Epithelial cell of esophagus (primary cell): Measurements from ENCODE around the gene PHACTR2.

Source experiments
- DNase-seq: peaks from one replicate; pipeline ENCODE4 v3.0.0; 2010; ENCODE audit warnings: low read depth
- H3K4me3 ChIP-seq: 2 replicates; pipeline ENCODE4 v1.5.1; 2011; ENCODE audit warnings: mild to moderate bottlenecking, low read length, control low read depth
- TF ChIP-seq, protein P1 (sequence below): IDR thresholded peaks from 2 replicates; pipeline ENCODE4 v1.5.1; 2011; ENCODE audit warnings: low read depth, mild to moderate bottlenecking, low read length, control low read depth, inconsistent platforms; ENCODE audit not compliant: insufficient read depth; ENCODE audit errors: missing control alignments

The PHACTR2 gene

DNA sequence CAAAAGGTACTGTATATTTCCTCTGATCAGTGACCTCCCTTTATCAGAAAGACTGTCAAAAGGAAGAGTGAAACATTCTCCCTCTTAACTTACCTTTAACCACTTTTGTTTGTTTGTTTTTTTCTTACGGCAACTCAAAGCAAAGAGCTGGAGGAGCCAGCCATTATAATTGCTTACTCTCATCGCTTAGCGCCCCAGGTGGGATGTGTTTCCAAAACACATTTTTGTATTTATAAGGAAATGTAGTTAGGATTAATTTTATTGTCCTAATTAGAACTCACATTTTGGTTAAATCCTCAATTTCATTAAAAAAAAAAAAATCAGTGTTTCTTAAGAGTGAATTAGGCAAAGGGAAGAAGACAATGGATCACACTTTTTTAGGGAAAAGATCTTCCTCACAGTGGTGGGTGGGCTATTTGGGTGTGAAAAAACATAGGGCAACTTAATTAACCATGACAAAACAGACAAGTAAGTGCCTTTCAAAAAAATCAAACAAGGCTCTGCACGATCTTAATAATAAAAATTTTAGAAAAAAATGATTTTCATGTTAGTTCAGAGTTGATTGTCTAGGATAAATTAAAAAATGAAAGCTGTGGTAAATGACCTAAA, 1.2 kb upstream of the PHACTR2 start:
- no peak for DNase-seq
- TF ChIP-seq, protein P1, sequence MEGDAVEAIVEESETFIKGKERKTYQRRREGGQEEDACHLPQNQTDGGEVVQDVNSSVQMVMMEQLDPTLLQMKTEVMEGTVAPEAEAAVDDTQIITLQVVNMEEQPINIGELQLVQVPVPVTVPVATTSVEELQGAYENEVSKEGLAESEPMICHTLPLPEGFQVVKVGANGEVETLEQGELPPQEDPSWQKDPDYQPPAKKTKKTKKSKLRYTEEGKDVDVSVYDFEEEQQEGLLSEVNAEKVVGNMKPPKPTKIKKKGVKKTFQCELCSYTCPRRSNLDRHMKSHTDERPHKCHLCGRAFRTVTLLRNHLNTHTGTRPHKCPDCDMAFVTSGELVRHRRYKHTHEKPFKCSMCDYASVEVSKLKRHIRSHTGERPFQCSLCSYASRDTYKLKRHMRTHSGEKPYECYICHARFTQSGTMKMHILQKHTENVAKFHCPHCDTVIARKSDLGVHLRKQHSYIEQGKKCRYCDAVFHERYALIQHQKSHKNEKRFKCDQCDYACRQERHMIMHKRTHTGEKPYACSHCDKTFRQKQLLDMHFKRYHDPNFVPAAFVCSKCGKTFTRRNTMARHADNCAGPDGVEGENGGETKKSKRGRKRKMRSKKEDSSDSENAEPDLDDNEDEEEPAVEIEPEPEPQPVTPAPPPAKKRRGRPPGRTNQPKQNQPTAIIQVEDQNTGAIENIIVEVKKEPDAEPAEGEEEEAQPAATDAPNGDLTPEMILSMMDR = no peak
- no peak overlapping the region for H3K4me3 ChIP-seq

- H3K4me3 ChIP-seq = peak overlapping the region; percentile 78
- no peak for DNase-seq
- TF ChIP-seq, protein P1 = no peak
These were observed 231 bp upstream of the PHACTR2 start for GRCh38 chr6:143677577-143677890.

- DNase-seq = no peak
- peak overlapping the region; percentile 78 for H3K4me3 ChIP-seq
- TF ChIP-seq, protein P1 = no peak
These were observed 1.3 kb downstream of the PHACTR2 start for GRCh38 chr6:143679041-143679440.

- DNase-seq = no peak
- TF ChIP-seq, protein P1 = no peak
- no peak overlapping the region for H3K4me3 ChIP-seq
These were observed 2.4 kb downstream of the PHACTR2 start for GRCh38 chr6:143680141-143680540.

DNA sequence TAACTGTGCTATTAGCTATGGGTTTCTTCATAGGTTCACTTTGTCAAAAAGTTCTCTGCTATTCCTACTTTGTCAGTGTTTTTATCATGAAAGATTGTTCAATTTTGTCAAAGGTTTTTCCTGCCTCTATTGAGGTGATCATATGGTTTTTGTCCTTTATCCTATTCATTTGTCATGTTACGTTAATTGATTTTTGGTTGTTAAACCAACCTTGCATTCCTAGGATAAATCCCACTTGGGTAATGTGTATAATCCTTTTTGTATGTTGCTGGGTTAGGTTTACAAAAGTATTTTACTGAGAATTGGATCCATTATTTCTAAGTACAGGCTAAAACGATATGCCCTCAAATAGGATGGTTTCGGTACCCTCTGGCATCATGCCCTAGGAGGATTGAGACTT, 5.0 kb downstream of the PHACTR2 start:
- H3K4me3 ChIP-seq = no peak overlapping the region
- TF ChIP-seq, protein P1 = no peak

DNA sequence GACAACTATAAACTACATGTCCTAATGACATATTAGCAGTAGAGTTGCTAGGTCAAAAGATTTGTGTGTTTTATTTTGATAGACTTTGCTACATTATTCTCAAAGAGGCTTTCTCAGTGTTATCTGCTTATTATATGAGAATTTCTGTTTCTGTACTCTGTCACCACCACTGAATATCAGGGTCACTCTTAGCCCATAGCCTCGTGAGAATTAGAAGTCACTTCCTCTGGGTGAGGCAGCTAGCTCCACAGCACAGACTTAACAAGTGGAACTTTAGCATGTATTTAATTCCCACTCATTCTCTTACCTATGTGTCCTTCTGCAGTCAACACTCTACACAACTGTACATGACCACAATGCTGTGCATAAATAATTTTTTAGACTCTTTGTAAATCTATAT, 6.7 kb downstream of the PHACTR2 start:
- TF ChIP-seq, protein P1 = no peak
- DNase-seq = no peak
- no peak overlapping the region for H3K4me3 ChIP-seq

More for the DNA sequence above, 5.0 kb downstream of the PHACTR2 start:
- DNase-seq = no peak

GRCh38 chr6:143685653-143686052, 7.9 kb downstream of the PHACTR2 start:
- H3K4me3 ChIP-seq = no peak overlapping the region
- TF ChIP-seq, protein P1 = no peak
- no peak for DNase-seq
